ENCODE results near the gene FCRL5. TPM values are rescaled to one million over a fixed set of nuclear protein-coding genes. Genes with fewer than 3 reads are reported as not detected.
"Not testable (repeated sequence)": the region's sequence is repeated elsewhere in the genome, so short reads cannot be mapped to it uniquely, and the experiment has no call there.

FCRL5 gene
- 0.13 TPM for total RNA-seq
- long read RNA-seq, result 0 reads

GRCh38 chr1:157551694-157552693 is at the start of gene FCRL5:
FCRL5 (minus strand) TSS chr1:157552515; CDS start chr1:157552362, 153 bp downstream.
- no peak for DNase-seq (ENCODE audit: low spot score)

GRCh38 chr1:157600236-157600635 is 47.9 kb upstream of the FCRL5 start:
- no peak for DNase-seq (ENCODE audit: low spot score)

- DNase-seq (ENCODE audit: low spot score), result no peak
These were observed 45.8 kb upstream of the FCRL5 start, which contains the start of gene FCRL4 for GRCh38 chr1:157597959-157598667. FCRL4 (minus strand) TSS chr1:157598085; CDS start chr1:157597944, 141 bp downstream.

- DNase-seq (ENCODE audit: low spot score), result no peak
These were observed 44.1 kb upstream of the FCRL5 start for GRCh38 chr1:157596384-157596783.

- DNase-seq (ENCODE audit: low spot score), result no peak
These were observed 43.0 kb upstream of the FCRL5 start for GRCh38 chr1:157595356-157595755.

GRCh38 chr1:157585984-157586383 is 33.7 kb upstream of the FCRL5 start:
- DNase-seq (ENCODE audit: low spot score), result no peak

GRCh38 chr1:157584503-157584902 is 32.2 kb upstream of the FCRL5 start:
- no peak for DNase-seq (ENCODE audit: low spot score)

GRCh38 chr1:157580828-157581210 is 28.5 kb upstream of the FCRL5 start:
- DNase-seq (ENCODE audit: low spot score), result no peak

- DNase-seq (ENCODE audit: low spot score), result no peak
These were observed 28.0 kb upstream of the FCRL5 start for GRCh38 chr1:157580179-157580827.

GRCh38 chr1:157577420-157577819 is 25.1 kb upstream of the FCRL5 start:
- DNase-seq (ENCODE audit: low spot score), result no peak

- no peak for DNase-seq (ENCODE audit: low spot score)
These were observed 23.4 kb upstream of the FCRL5 start for GRCh38 chr1:157575744-157576143.

GRCh38 chr1:157574836-157575235 is 22.5 kb upstream of the FCRL5 start:
- no peak for DNase-seq (ENCODE audit: low spot score)

- DNase-seq (ENCODE audit: low spot score), result no peak
These were observed 14.4 kb upstream of the FCRL5 start for GRCh38 chr1:157566484-157567300.

GRCh38 chr1:157562515-157562914 is 10.2 kb upstream of the FCRL5 start:
- DNase-seq (ENCODE audit: low spot score), result no peak

- DNase-seq (ENCODE audit: low spot score), result no peak
These were observed 5.8 kb upstream of the FCRL5 start for GRCh38 chr1:157558119-157558518.

GRCh38 chr1:157548081-157548480 is 4.2 kb downstream of the FCRL5 start:
- not testable (repeated sequence) for DNase-seq (ENCODE audit: low spot score)

GRCh38 chr1:157542676-157543075 is 9.6 kb downstream of the FCRL5 start:
- DNase-seq (ENCODE audit: low spot score), result no peak

- no peak for DNase-seq (ENCODE audit: low spot score)
These were observed 11.5 kb downstream of the FCRL5 start for GRCh38 chr1:157540852-157541251.

- DNase-seq (ENCODE audit: low spot score), result no peak
These were observed 12.1 kb downstream of the FCRL5 start for GRCh38 chr1:157540160-157540748.

- no peak for DNase-seq (ENCODE audit: low spot score)
These were observed 12.7 kb downstream of the FCRL5 start for GRCh38 chr1:157539568-157539967.
